Activated T-cell treated with anti-CD3 and anti-CD28 coated beads for 4 hours (primary cell): ENCODE results near the gene TBC1D32.
"Not testable (repeated sequence)": the region's sequence is repeated elsewhere in the genome, so short reads cannot be mapped to it uniquely, and the experiment has no call there.

ENCODE experiments used
- DNase-seq: peaks from one replicate; pipeline ENCODE4 v3.0.0-alpha.2; 2020

Gene TBC1D32

DNA sequence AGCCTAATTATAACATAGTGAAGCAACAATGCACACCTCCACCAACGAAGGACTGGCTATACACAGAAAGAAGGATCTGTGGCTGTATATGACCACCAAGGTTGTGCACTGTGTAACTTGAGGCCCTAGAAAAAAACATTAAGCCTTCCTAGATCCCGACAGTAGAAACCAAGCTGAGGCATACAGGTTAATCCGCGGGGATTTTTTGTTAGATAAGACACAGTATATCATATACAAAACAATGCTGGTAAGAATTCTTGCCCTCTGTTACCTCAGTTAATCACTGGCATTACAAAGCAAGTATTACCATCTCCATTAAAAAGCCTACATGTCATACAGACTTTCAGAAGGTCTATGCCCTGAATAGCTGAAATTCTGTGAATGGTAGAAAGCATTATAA is 228.8 kb downstream of the TBC1D32 start:
- DNase-seq, result no peak

DNA sequence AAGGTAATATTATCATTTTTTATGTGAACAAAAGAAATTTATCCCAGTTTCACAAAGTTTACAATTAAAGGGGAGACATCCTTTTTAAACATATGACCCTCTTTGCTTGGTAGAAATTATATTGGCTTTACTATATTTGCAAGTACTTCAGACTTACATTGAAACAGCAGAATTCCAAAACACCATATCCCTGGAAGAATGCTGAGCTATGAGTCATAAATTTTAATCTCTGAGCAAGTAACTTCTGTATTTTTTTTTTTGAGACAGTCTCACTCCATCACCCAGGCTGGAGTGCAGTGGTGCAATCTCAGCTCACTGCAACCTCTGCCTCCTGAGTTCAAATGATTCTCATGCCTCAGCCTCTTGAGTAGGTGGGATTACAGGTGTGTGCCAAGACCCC is 240.4 kb downstream of the TBC1D32 start:
- DNase-seq, result no peak

DNA sequence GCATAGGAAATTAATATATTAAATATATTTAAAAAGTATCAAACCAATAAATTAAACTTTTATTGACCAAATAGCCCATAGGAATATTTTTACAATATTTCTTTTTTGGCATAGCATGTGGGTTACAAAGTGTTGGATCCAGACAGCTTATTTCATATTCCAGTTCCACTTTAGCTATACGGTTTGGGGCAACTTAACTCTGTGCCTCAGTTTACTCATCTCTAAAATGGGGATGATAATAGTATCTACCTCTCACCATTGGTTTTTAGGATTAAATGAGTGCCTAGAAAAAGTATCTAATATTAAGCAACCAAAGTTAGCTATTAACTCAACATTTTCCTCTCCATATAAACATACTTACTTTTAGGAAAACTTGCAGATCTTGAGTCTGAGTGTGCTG is 243.8 kb downstream of the TBC1D32 start:
- DNase-seq, result no peak

DNA sequence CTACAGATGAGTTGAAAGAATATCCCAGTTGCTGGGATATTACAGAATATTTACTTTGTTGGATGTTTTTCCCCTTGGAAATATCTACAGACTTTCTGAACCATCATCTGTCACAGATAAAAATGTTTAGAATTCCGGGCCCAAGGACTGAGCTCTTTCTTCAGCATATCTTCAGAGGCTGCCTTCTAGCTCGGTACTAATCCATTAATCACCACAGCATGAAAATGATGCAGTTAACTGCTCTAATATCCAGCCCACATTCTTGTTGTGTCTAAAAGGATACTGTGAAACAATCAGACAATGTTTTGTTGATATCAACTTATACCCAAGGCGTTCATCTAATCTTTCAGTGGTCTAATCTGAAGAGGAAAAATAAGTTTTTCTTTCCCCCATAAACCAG is 247.4 kb downstream of the TBC1D32 start:
- no peak for DNase-seq

DNA sequence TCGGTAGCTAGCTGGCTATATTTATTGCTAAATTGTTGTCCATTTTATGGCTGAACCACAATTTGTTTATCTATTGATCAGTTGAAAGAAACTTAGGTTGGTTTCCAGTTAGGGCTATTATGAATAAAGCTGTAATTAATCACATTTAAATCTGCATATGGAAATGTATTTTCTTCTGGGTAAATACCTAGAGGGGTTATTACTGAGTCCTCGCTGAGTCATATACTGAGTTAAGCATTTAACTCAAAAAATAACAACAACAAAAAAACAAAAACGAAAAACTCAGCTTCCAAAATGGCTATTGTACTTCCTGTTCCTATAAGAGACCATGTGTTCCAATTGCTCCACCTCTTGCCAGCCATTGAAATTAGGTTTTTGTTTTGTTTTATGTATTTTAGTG is 258.2 kb downstream of the TBC1D32 start:
- DNase-seq, result no peak

DNA sequence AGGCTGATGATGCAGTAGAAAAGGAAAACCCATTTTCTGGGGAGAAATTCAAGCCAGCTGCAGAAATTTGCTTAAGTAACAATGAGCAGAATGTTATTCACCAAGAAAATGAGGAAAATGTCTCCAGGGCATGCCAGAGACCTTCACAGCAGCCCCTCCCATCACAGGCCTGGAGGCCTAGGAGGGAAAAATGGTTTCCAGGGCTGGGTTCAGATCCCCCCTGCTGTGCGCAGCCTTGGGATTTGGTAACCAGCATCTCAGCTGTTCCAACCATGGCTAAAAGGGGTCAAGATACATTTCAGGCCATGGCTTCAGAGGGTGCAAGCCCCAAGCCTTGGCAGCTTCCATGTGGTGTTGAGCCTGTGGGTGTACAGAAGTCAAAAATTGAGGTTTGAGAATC is 265.5 kb downstream of the TBC1D32 start:
- not testable (repeated sequence) for DNase-seq

DNA sequence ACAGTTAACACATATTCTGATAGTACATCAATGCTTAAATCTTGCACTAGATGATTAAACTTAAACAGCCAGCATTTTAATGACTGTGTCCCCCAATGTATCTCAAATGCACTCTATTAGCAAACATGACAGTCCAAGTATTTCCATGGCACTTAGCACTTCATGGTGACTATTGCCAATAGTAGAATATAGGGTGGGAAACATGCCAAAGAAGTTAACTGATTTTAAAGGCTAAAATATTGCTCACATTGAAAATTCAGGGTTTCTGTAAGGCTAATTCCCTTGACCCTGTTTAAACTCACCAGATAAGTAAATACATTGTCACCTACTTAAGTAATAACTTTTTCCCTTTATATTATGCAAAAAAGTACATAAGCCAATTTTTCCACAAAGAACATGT is 266.9 kb downstream of the TBC1D32 start:
- no peak for DNase-seq

DNA sequence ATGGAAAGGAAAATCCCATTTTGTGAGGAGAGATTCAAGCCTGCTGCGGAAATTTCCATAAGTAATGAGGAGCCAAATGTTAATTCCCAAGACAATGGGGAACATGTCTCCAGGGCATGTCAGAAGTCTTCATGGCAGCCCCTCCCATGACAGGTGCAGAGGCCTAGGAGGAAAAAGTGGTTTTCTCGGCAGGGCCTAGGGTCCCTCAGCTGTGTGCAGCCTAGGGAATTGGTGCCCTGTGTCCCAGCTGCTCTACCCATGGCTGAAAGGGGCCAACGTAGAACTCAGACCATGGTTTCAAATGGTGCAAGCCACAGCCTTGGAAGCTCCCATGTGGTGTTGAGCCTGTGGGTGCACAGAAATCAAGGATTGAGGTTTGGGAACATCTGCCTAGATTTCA is 269.9 kb downstream of the TBC1D32 start:
- no peak for DNase-seq

DNA sequence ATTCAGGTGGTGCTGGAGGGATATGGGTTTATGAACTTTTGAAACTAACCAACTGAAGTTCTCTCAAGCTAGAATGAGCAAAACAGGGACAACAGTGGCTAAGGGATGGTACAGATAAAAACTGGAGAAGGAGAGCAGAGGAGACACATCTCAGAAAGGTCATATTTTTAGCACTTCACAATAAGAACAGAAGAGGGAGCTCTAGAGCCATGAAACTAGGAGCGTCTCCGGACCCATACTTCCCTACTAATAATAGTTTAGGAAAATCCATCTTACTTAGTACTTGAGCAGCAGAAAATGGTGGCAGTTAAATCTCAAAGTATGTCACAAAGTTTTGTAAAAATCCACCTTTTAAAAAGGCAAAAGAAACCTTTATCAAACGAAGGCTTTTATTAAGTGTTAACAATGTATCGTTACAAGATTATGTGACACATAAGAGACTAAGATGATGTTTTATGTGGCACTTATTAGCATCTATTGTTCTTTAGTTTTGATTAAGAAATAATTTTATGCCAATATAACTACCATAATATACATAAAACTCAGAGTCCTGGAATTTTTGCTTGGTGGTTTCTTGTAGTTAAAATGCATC is 278.6 kb downstream of the TBC1D32 start:
- DNase-seq, result no peak

DNA sequence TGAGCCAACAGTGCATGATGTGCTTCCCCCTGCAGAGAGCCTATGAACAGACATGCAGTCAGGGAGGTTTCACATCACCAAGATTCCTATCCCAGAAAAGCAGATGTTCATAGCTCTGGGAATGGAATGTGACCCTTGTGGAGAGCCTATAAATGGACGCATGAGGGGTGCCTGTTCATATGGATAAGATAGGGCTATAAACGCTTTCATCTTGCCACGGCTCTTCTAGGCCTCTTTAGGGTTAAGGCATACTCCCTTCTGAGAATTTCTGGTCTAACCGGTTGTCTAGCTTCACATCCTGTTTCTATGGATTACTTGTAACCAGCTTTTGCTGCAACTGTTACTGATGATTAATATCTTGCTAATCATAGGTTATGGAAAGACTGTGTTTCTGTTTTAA is 285.7 kb downstream of the TBC1D32 start:
- not testable (repeated sequence) for DNase-seq

DNA sequence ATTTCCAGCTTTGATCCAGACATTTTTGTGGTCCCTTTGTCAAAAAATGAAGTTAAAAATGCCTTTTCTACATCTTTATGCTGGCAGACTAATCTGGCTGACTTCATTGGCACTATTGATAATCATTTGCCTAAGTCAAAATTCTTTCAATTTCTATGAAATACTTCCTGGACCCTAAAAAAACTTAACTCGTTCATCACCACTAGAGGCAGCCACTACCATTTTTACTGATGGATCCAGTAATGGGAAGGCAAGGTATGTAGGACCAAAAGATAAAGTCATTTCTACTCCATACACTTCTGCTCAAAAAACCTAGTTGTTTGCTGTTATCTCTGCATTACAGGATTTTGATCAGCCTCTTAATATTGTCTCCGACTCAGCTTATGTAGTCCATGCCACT is 289.4 kb downstream of the TBC1D32 start:
- not testable (repeated sequence) for DNase-seq

DNA sequence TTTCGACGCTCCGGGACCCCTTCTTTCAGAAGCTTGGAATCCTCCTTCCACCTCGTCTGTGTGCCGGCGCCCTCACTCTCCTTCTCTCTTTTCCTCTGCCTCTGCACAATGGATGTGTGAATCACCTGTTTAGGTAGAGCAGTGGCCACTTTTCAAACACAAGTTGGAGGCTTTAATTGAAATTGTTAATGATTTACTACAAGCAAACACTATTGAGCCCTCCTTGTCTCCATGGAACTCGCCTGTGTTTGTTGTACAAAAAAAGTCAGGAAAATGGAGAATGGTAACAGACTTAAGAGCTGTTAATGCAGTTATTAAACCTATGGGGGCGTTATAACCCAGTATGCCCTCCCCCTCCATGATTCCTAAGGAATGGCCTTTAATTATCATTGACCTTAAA is 290.6 kb downstream of the TBC1D32 start:
- DNase-seq, result not testable (repeated sequence)

DNA sequence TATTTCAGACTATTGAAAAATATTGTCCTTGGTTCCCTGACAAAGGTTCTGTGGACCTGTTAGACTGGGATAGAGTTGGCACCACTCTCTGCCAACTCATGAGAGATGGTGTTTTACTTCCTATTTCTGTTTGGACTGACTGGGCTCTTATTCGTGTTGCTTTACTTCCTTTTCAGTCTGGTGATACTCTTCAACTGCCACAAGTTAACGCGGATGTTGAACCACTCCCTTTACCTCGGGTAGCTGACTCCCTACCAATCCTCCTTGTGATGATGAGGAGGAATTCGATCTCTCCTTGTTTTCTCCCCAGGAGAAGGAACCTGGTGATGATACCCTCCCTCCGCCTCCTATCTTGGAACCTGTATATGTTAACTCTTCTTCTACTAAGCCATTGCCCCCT is 291.1 kb downstream of the TBC1D32 start:
- DNase-seq, result not testable (repeated sequence)

DNA sequence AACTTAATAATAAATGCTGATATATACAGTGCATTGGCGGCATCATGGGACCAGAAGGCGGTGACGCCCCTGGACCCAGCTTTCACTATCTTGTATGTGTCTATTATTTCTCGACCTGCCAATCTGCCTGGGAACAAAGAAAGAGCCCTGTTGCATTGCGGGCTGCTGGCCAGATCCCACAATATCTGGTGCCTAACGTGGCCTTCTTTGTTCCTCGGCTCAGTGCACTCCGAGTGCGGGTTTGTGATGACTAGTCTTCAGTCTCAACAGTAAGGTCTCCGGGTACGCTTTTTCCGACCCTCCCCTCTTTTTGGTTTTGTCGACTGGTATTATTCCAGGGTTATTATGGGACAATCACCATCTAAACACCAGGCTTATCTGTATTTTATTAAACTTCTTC is 291.5 kb downstream of the TBC1D32 start:
- DNase-seq, result no peak

DNA sequence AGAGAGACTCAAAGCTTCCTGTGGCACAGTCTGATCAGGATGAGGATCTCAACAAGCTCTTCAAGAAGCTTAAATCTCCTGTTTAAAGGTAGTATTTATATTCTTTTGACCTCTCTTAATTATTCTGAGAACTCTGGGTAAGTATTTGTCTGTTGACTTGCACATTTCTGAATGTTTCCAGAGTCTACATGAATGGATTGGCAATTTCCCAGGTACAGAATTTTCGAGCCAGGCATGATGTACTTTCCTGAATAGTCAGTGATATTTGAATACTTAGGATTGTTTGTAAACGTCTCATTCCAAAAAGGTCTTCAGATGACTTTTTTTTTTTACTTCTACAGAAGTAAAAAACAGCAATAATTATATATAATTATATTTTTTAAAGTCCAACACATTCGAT is 293.4 kb downstream of the TBC1D32 start:
- DNase-seq, result no peak

DNA sequence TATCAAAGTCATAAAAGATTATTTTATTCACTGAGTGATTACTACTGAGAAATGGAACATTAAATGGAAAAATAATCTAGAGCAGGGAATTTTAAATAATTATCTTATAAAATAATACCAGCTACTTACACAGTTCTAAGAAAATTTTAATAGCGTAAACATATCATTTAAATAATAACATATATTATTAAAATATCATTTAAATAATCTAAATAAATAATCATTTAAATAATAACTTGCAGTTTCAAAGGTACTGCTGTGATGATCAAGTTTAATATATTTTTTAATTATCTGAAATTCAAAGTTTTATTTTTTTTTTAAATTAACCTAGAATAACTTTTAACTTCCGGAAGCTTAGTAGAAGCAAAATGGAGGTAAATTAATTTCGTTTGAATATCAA is 301.2 kb downstream of the TBC1D32 start:
- DNase-seq, result no peak

DNA sequence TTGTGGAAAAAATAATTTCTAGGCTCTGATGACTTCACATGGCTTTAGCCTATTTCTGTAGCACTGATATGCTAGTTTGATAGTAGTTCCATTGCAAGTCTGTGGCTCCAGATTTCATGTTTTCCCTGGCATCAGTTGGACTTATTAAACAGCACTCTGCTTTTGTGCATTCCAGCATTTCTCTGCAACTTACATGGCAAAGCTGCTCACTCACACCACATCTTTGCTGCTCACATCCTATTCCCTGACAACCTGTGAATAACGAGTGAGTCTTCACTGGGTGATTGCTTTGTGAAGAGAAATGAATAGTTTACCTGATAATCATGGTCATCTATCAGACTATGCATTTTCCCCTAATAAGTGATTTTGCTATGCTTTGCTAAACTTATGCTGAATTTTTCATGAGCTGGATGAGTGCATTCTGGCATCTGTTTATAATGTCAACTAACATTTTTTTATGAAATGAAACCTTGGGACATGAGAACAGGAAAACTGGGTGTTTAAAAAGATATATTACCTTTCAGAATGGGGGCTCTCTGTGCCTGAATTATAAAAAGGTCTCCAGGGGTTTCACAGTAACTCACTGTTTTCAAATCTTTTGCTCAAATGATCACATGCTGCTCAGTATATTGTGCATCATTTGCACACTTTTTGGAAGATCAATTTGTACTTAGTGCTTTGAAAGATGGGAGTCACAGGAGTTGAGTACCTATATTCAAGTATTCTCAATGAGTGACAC is 301.8 kb downstream of the TBC1D32 start:
- DNase-seq, result no peak
